Measurements from ENCODE around the gene IFITM10.
"Not testable (repeated sequence)": the region's sequence is repeated elsewhere in the genome, so short reads cannot be mapped to it uniquely, and the experiment has no call there.

Gene IFITM10

DNA sequence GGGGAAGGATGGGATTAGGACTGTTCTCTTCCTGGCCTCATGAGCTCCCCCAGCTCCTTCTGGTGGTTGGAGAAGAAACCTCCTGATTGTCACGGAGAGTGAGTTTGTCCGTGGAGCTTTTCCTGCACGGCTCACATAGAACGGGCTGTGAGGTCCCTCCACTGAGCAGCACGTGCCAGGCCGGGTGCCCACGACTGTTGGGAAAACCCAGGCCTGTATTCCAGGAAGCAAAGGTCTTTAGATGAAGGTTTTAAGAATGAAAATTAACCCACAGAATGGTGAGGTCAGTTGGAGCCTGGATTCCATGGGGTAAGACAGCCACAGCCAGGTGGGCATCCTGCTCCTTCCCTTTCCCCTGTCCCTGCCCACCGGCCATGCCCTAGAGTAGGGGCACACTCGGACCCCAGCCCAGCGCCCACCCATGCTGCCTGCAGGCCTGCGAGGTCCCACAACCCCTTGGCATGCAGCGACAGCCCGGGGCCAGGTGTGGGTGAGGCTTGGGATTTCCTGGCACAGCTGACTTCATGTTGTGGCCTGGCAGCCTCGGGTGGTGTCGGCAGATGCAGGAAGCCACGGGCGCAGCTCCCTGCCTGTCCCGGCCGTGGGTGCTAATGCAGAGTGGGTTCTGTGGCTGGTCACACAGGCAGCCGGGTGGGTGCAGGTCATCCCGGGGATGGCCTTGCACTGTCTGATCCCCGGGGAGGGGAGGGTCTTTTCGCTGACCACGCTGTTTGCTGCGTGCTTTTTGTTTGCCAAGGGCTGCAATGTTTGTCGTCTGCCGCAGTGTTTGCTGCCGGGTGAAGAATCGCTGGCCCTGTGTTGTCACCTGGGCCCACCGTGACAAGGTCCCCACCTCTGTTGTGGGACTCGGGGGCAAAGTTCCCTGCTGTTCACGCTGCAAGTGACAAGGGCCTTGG is 60.9 kb downstream of the IFITM10 start:
- not testable (repeated sequence) for DNase-seq

DNA sequence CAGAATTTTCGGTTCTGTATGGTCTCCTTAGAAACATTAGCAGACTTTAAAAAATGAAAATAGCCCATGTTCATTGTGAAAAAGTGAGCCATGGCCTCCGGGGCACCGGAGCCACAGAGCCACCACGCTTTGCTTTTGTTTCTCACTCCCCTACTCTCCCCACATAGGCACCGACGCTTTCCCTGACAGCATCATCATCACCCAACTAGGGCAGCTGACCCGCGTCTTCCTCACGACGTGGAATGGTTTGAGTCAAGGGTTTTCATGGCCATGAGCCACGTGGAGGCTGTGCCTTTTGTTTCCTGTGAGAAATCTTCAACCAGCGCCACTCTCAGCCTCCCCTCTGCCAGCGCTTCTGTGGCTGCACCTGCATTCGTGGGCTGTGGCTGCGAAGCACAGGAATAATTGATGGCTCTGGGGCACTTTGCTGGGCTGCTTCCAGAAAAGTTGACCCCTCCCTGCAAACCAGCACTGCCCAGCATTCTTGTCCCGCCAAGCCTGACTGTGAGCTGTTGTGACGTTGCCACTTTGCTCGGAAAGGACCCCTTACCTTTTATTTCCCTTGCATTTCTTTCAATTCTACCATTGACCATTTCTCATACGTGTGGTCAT is 62.0 kb downstream of the IFITM10 start:
- DNase-seq, result not testable (repeated sequence)

DNA sequence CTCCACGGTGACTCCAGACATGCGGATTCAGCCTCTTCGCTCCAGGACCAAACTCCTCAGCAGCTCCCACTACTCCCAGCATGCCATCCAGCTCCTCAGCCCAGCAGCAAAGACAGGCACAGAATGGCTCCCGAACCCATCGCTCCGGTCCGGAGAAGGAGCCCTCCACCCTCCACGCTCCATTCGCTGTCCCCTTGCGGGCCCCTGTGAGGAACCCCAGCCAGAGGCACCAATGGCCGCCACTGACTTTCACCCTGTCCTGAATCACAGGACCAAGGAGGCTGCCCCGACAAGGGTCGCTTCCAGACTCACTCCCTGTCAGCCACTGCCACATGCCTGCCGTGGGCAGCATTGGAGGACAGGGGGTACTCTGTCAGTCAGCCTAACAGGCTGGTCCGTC is 64.2 kb downstream of the IFITM10 start:
- DNase-seq, result not testable (repeated sequence)

- DNase-seq, result not testable (repeated sequence)
These were observed 65.2 kb downstream of the IFITM10 start for GRCh38 chr11:1684886-1685874.

DNA sequence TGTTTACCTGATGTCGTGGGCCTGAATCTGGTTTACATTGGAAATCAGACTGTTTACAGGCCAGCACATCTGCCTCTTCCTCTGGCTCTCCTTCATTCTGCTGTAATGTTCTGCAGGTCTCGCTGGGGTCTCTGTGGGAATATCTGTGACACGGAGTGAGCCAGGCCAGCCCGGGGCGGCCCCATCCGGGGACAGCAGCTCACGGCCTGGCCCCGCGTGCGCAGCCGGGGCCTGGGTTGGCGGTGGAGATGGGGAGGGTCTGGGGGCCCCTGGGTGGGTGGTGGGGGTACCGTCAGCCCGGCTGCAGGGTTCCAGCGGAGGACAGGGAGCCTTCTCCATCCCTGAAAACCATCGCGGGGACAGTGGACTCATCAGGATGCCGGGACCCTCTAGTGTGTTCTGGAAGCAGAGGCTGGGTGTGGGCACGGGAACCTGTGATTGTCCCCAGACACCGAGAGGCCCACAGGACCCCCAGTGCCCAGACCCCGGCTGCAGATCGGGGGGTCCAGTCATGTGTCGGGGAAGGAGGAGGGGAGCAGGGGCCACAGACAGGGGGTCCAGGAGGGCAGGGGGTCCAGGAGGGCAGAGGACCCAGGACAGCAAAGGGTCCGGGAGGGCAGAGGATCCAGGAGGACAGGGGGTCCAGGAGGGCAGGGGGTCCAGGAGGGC is 66.4 kb downstream of the IFITM10 start:
- DNase-seq, result not testable (repeated sequence)

GRCh38 chr11:1683216-1683615 is 67.2 kb downstream of the IFITM10 start:
- DNase-seq, result not testable (repeated sequence)

Measured in NCI-H2029 (cell line).